K562 (cell line): ENCODE data around the gene CD300LG. TPM values are rescaled to one million over a fixed set of nuclear protein-coding genes. Genes with fewer than 3 reads are reported as not detected.

Experiments used
- ATAC-seq: fragments of 200-7000 bp; cut with Tn5 transposase; 3 replicates; pipeline ENCODE4 v1.9.1; 2020; ENCODE audit warnings: moderate library complexity
- BruUV-seq: library from RNA; stranded (reverse); fragments of 400-500 nt; replicated peaks from 2 replicates; lab custom pipeline; 2021; lab: Mats Ljungman, UMichigan
- CTCF ChIA-PET: fragments of 300-600 bp; formaldehyde crosslinking; extraction: SDS; loops from one replicate; lab custom pipeline; 2021; ENCODE audit warnings: low intra/inter-chr PET ratio; lab: Yijun Ruan, JAX
- POLR2A ChIA-PET: fragments of 300-600, 350-650 bp; sonication (Branson Sonifier 250); formaldehyde crosslinking; extraction: SDS; loops from one replicate; lab custom pipeline; 2021; ENCODE audit warnings: antibody characterized with exemption, inconsistent platforms; lab: Yijun Ruan, JAX
- DNase-seq, 4 experiments: peaks; one replicate each; pipeline versions ENCODE4 v3.0.0 to v3.0.0-alpha.2; 2011 to 2018; ENCODE audit warnings: low spot score in 3 of 4, mixed read lengths in 3 of 4; ENCODE audit errors: extremely low read depth in 1 of 4
- FAIRE-seq: peaks from 2 replicates; lab custom pipeline; 2011; peaks lifted over from hg19 to GRCh38; lab: Jason Lieb, UNC
- H2AFZ ChIP-seq: 2 replicates; pipeline ENCODE4 v1.6.0; 2011; ENCODE audit warnings: low read depth, low read length, control low read depth, inconsistent platforms
- H3K27ac ChIP-seq: fragments of 200-600 bp; 3 replicates; pipeline ENCODE4 v1.8.0; 2011; ENCODE audit warnings: low read depth, mild to moderate bottlenecking, control low read depth, inconsistent platforms, low read length, moderate library complexity, mixed read lengths; ENCODE audit errors: extremely low read depth
- H3K27me3 ChIP-seq, 2 experiments: fragments of 300-600 bp in 1 of 2; 2 replicates in 1 of 2; 3 replicates in 1 of 2; pipeline versions ENCODE4 v1.6.0 to v1.8.0; 2011; ENCODE audit warnings: inconsistent platforms in 2 of 2, low read length in 2 of 2, mild to moderate bottlenecking in 1 of 2, mixed read lengths in 1 of 2, moderate library complexity in 1 of 2; ENCODE audit not compliant: control insufficient read depth in 2 of 2, insufficient read depth in 2 of 2
- H3K36me3 ChIP-seq: fragments of 300-600 bp; 3 replicates; pipeline ENCODE4 v1.8.0; 2011; ENCODE audit warnings: mild to moderate bottlenecking, low read length, inconsistent platforms; ENCODE audit not compliant: control insufficient read depth, insufficient read depth
- H3K4me1 ChIP-seq, 2 experiments: fragments of 200-600 bp in 1 of 2; replicated peaks in 1 of 2; 2 replicates in 1 of 2; 3 replicates in 1 of 2; pipeline versions ENCODE4 v1.5.1 to v1.8.0; 2011; ENCODE audit warnings: inconsistent platforms in 2 of 2, low read length in 2 of 2, mild to moderate bottlenecking in 1 of 2, mixed read lengths in 1 of 2, moderate library complexity in 1 of 2; ENCODE audit not compliant: control insufficient read depth in 2 of 2, insufficient read depth in 2 of 2
- H3K4me2 ChIP-seq: 2 replicates; pipeline ENCODE4 v1.6.1; 2011; ENCODE audit warnings: low read length, control low read depth, inconsistent platforms, mixed read lengths; ENCODE audit not compliant: insufficient read depth
- H3K4me3 ChIP-seq: fragments of 200-600 bp; sonication (generic), shearing (Covaris generic); 2 replicates; pipeline ENCODE4 v1.5.1; 2016; ENCODE audit warnings: control low read depth, inconsistent platforms
- H3K79me2 ChIP-seq: fragments of 200-600 bp; 3 replicates; pipeline ENCODE4 v1.8.0; 2011; ENCODE audit warnings: low read length, inconsistent platforms; ENCODE audit not compliant: control insufficient read depth, insufficient read depth
- H3K9ac ChIP-seq, 2 experiments: 2 replicates each; pipeline versions ENCODE4 v1.6.0 to v1.6.1; 2011; ENCODE audit warnings: low read depth in 2 of 2, low read length in 2 of 2, control low read depth in 1 of 2, inconsistent platforms in 1 of 2, mild to moderate bottlenecking in 1 of 2, mixed read lengths in 1 of 2; ENCODE audit not compliant: insufficient read depth in 1 of 2
- H3K9me1 ChIP-seq: one replicate; pipeline ENCODE4 v1.6.0; 2011; ENCODE audit warnings: inconsistent platforms, mild to moderate bottlenecking, low read length, moderate library complexity; ENCODE audit not compliant: control insufficient read depth, insufficient read depth
- H3K9me3 ChIP-seq: replicated peaks from 2 replicates; pipeline ENCODE4 v1.5.1; 2011; ENCODE audit warnings: low read depth, low read length, inconsistent platforms; ENCODE audit not compliant: control insufficient read depth, insufficient read depth
- H4K20me1 ChIP-seq: replicated peaks from 2 replicates; pipeline ENCODE4 v1.6.1; 2011; ENCODE audit warnings: low read length, inconsistent platforms, mixed read lengths; ENCODE audit not compliant: control insufficient read depth, insufficient read depth
- ARID1B ChIP-seq: fragments of 450-650 bp; IDR thresholded peaks from 2 replicates; pipeline ENCODE4 v1.6.1; 2016; ENCODE audit warnings: antibody characterized with exemption, mild to moderate bottlenecking, inconsistent platforms
- BCL6 ChIP-seq: fragments of 250-450 bp; sonication (Bioruptor Pico); IDR thresholded peaks from 2 replicates; pipeline ENCODE4 v1.4.0; 2020
- BMI1 ChIP-seq: fragments of 150-350 bp; IDR thresholded peaks from 2 replicates; pipeline ENCODE4 v1.6.1; 2014; ENCODE audit warnings: low read length
- CREB1 ChIP-seq, 2 experiments: sonication (generic) in 1 of 2; formaldehyde crosslinking in 1 of 2; IDR thresholded peaks; 2 replicates each; pipeline versions ENCODE4 v1.6.1 to v1.8.0; 2012 to 2022; ENCODE audit warnings: inconsistent platforms in 1 of 2, mild to moderate bottlenecking in 1 of 2, missing genetic modification reagents in 1 of 2, moderate library complexity in 1 of 2
- ETV5 ChIP-seq: sonication (generic); formaldehyde crosslinking; IDR thresholded peaks from 2 replicates; pipeline ENCODE4 v1.4.0; 2020; ENCODE audit warnings: low read depth, mild to moderate bottlenecking, missing genetic modification reagents
- MCM7 ChIP-seq, 2 experiments: fragments of 450-650 bp; IDR thresholded peaks; 2 replicates each; pipeline ENCODE4 v1.6.1; 2016 to 2018
- POLR2AphosphoS5 ChIP-seq: IDR thresholded peaks from 2 replicates; pipeline ENCODE4 v1.6.1; 2011; ENCODE audit warnings: mild to moderate bottlenecking, low read depth, low read length, moderate library complexity; ENCODE audit not compliant: control insufficient read depth, insufficient read depth
- SIX5 ChIP-seq, 2 experiments: IDR thresholded peaks; 2 replicates each; pipeline ENCODE4 v1.6.1; 2011; ENCODE audit warnings: low read length in 2 of 2, borderline replicate concordance in 1 of 2, low read depth in 1 of 2, mild to moderate bottlenecking in 1 of 2, moderate library complexity in 1 of 2; ENCODE audit not compliant: insufficient read depth in 1 of 2
- SREBF2 ChIP-seq: sonication (generic); formaldehyde crosslinking; IDR thresholded peaks from 2 replicates; pipeline ENCODE4 v1.4.0; 2020; ENCODE audit warnings: mild to moderate bottlenecking, missing genetic modification reagents
- TAL1 ChIP-seq: fragments of 450-650 bp; IDR thresholded peaks from 2 replicates; pipeline ENCODE4 v1.6.1; 2016; ENCODE audit warnings: mild to moderate bottlenecking
- ZFX ChIP-seq: sonication (generic); formaldehyde crosslinking; IDR thresholded peaks from 2 replicates; pipeline ENCODE4 v1.8.0; 2022; ENCODE audit warnings: mild to moderate bottlenecking, missing genetic modification reagents, moderate library complexity
- ZNF232 ChIP-seq: sonication (generic); formaldehyde crosslinking; IDR thresholded peaks from 2 replicates; pipeline ENCODE4 v1.8.0; 2022; ENCODE audit warnings: mild to moderate bottlenecking, missing genetic modification reagents
- WGBS: fragments of 100-300 bp; shearing (Covaris generic); methylation state at CpG from one replicate; pipeline ENCODE4 v1.1.6; 2016; ENCODE audit warnings: low coverage, mixed read lengths; ENCODE audit not compliant: insufficient coverage; ENCODE audit errors: missing lambda C conversion rate; 5-methylcytosine and 5-hydroxymethylcytosine counted together
- in situ Hi-C: fragments of 300-500 bp; cut with MboI; formaldehyde crosslinking; loops from 4 replicates; pipeline ENCODE4 v1.15.0; 2018; ENCODE audit warnings: inconsistent platforms, mixed read lengths
- intact Hi-C: fragments of 100-400 bp; cut with micrococcal nuclease; formaldehyde crosslinking; loops from 2 replicates; pipeline ENCODE4 v1.14.2; 2022
- polyA plus RNA-seq, 8 experiments: library from polyadenylated mRNA; depleted of rRNA in 4 of 8; stranded (reverse) in 5 of 8; unstranded in 3 of 8; fragments of >200 nt; fragmentation: Nextera tagmentation in 2 of 8; fragmentation: Illumina TruSeq in 1 of 8; extraction: Ambion mirVana in 2 of 8; extraction: Trizol in 1 of 8; gene quantifications; 2 replicates each; pipeline versions ENCODE4 v1.2.1 to v1.2.3, GENCODE V29; 2011 to 2014; ENCODE audit warnings: inconsistent platforms in 1 of 8, missing spikeins in 1 of 8
- total RNA-seq, 7 experiments: library from RNA; depleted of rRNA in 6 of 7; stranded (reverse); fragments of >200 nt in 6 of 7; fragmentation: Illumina TruSeq in 2 of 7; extraction: Trizol in 2 of 7; gene quantifications; 2 replicates each; pipeline versions ENCODE4 v1.2.1 to v1.2.3, GENCODE V29; 2011 to 2021; ENCODE audit warnings: low replicate concordance in 1 of 7
- TF ChIP-seq, protein P1 (sequence below): fragments of 450-650 bp; IDR thresholded peaks from 2 replicates; pipeline ENCODE4 v1.7.0; 2016; ENCODE audit warnings: borderline replicate concordance
- TF ChIP-seq, protein P2 (sequence below): fragments of 250-450 bp; sonication (Bioruptor Pico); IDR thresholded peaks from 2 replicates; pipeline ENCODE4 v1.8.0; 2021; ENCODE audit warnings: mild to moderate bottlenecking, moderate library complexity
- TF ChIP-seq, protein P3 (sequence below): sonication (generic); formaldehyde crosslinking; IDR thresholded peaks from 2 replicates; pipeline ENCODE4 v1.8.1; 2023; ENCODE audit warnings: mild to moderate bottlenecking, missing genetic modification reagents

The CD300LG gene
- total and polyA plus RNA-seq, 9 of the 15 experiments (the other 6 are each of a cell fraction or from before 2014, with no cell fraction given): not detected

DNA sequence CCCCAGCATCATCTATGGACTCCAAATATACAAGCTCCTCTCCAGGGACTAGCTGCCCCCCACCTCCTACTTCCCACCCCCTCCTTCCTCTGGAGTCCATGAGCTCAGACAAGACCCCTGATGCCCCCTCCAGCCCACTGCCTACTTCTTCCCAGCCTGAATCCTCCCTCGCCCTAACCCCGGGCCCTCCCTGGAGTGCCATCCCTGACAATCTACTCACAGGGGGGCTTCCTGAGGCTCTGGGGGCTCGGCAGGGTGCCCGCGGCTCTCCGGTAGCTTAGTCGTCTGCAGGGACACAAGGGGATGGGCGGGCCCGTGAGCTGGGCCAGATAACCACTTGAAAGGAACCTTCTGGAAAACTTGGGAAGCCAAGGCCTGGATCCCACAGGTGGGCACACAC is 29.1 kb upstream of the CD300LG start (continued):
- TF ChIP-seq ZFX (CRISPR knock-in tag): no peak

DNA sequence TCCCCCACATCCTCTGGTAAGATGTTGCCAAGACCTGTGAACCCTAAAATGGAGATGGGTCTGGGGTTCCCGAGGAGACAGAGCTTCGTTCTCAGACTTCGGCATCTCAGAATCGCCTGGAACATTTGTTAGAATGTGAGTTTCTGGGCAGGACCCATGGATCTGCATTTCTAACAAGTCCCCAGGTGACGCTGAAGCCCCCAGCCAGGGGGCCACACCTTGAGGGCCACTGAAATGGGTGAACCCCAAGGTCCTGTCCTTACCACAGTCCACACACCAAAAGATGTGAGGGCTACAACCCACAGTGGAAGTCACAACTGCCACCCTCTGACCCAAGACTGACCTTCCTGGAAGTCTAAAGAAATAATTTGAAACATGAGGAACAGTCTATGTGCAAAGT is 28.0 kb upstream of the CD300LG start:
- no peak for DNase-seq
- WGBS: 57% methylated on average over 5 of the region's 5 CpGs

More for the DNA sequence above, 28.0 kb upstream of the CD300LG start:
- Histone ChIP-seq H3K27me3 (no peaks in the 10 kb centered on the region), H4K20me1 (no peaks in the 10 kb centered on the region), H3K27ac (no peak overlapping the region), H3K4me2 (no peak overlapping the region), H3K9ac (no peak overlapping the region), H2AFZ (no peak overlapping the region), H3K36me3 (no peaks in the 10 kb centered on the region), H3K4me1 (peaks cover 0 to 3% of the 10 kb centered on the region in 2 experiments; a peak in 1 of 5 replicates), H3K79me2 (no peaks in the 10 kb centered on the region), H3K4me3 (no peak overlapping the region), H3K9me1 (no peaks in the 10 kb centered on the region), H3K9me3 (no peaks in the 10 kb centered on the region)
- no peak for FAIRE-seq
- TF ChIP-seq SIX5 (IDR thresholded peaks at IDR 0.05; ENCODE audit: borderline replicate concordance in 1 of 2, insufficient read depth in 1 of 2, low read depth in 1 of 2, low read length in 2 of 2) (no peak), TAL1 (no peak), MCM7 (IDR thresholded peaks at IDR 0.05) (no peak), SREBF2 (no peak), POLR2AphosphoS5 (no peak), ARID1B (no peak), BMI1 (no peak), CREB1 (IDR thresholded peaks at IDR 0.05) (no peak), CREB1 (CRISPR knock-in tag; IDR thresholded peaks at IDR 0.05) (no peak), BCL6 (no peak), ZNF232 (CRISPR knock-in tag) (no peak), ETV5 (CRISPR knock-in tag) (no peak)
- TF ChIP-seq, protein P1, sequence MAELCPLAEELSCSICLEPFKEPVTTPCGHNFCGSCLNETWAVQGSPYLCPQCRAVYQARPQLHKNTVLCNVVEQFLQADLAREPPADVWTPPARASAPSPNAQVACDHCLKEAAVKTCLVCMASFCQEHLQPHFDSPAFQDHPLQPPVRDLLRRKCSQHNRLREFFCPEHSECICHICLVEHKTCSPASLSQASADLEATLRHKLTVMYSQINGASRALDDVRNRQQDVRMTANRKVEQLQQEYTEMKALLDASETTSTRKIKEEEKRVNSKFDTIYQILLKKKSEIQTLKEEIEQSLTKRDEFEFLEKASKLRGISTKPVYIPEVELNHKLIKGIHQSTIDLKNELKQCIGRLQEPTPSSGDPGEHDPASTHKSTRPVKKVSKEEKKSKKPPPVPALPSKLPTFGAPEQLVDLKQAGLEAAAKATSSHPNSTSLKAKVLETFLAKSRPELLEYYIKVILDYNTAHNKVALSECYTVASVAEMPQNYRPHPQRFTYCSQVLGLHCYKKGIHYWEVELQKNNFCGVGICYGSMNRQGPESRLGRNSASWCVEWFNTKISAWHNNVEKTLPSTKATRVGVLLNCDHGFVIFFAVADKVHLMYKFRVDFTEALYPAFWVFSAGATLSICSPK: no peak
- TF ChIP-seq, protein P2, sequence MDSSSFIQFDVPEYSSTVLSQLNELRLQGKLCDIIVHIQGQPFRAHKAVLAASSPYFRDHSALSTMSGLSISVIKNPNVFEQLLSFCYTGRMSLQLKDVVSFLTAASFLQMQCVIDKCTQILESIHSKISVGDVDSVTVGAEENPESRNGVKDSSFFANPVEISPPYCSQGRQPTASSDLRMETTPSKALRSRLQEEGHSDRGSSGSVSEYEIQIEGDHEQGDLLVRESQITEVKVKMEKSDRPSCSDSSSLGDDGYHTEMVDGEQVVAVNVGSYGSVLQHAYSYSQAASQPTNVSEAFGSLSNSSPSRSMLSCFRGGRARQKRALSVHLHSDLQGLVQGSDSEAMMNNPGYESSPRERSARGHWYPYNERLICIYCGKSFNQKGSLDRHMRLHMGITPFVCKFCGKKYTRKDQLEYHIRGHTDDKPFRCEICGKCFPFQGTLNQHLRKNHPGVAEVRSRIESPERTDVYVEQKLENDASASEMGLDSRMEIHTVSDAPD (CRISPR knock-in tag): no peak
- TF ChIP-seq, protein P3, sequence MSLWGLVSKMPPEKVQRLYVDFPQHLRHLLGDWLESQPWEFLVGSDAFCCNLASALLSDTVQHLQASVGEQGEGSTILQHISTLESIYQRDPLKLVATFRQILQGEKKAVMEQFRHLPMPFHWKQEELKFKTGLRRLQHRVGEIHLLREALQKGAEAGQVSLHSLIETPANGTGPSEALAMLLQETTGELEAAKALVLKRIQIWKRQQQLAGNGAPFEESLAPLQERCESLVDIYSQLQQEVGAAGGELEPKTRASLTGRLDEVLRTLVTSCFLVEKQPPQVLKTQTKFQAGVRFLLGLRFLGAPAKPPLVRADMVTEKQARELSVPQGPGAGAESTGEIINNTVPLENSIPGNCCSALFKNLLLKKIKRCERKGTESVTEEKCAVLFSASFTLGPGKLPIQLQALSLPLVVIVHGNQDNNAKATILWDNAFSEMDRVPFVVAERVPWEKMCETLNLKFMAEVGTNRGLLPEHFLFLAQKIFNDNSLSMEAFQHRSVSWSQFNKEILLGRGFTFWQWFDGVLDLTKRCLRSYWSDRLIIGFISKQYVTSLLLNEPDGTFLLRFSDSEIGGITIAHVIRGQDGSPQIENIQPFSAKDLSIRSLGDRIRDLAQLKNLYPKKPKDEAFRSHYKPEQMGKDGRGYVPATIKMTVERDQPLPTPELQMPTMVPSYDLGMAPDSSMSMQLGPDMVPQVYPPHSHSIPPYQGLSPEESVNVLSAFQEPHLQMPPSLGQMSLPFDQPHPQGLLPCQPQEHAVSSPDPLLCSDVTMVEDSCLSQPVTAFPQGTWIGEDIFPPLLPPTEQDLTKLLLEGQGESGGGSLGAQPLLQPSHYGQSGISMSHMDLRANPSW (CRISPR knock-in tag): no peak
- ATAC-seq: no peak
- in situ Hi-C loops: no loop called here
- no TSS peak for BruUV-seq
- CTCF ChIA-PET: no interaction called here
- intact Hi-C loops: no loop called here
- POLR2A ChIA-PET: interaction anchor here (0.5 to 3.5 kb wide), 2 partner anchors 9 to 82 kb away, joined by 3 to 32 read pairs; no protein-coding TSS in a partner anchor
